ENCODE data around the gene CDK14.

CDK14 gene

DNA sequence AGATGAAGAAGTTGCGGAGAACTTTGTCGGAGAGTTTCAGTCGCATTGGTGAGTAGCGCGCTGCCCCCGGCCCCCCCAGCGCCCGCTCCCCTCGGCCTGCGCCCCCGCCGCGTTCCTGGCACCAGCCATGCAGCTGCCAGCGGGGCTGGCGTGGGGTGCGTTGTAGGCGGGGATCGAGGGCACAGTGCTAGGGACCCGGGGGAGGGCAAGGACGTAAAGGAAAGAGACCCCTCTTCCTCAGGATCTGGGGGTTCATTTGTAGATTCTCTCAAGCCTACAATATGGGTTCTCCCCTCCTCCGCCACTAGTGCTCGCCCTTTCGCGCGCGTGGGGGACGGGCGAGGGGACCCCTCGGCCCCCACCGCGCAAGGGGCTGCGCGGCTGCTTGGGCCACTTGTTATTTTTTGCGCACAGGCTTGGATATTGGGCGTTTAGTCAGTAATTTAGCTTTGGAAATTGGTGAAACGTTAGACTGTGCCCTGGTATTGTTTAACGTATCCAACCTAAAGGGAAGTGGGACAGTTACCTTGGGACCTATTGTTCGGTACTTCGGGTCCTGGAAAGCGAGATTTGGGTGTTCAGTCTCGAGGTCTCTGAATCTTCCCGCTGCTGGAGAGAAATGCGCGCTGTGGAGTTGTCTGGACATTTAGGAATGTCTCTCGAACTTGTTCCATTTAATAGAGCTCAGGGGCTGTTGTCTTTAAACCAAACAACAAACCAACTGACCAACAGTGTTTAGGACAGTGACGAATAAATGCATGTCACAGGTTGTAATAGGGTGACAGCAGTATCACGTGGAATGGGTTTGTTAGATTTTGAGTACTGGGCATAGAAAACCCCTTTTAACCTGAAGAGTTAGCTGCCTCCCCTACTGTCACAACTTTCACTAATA, 796 bp downstream of the CDK14 start:
- no peak for DNase-seq (ENCODE audit: low spot score)

DNA sequence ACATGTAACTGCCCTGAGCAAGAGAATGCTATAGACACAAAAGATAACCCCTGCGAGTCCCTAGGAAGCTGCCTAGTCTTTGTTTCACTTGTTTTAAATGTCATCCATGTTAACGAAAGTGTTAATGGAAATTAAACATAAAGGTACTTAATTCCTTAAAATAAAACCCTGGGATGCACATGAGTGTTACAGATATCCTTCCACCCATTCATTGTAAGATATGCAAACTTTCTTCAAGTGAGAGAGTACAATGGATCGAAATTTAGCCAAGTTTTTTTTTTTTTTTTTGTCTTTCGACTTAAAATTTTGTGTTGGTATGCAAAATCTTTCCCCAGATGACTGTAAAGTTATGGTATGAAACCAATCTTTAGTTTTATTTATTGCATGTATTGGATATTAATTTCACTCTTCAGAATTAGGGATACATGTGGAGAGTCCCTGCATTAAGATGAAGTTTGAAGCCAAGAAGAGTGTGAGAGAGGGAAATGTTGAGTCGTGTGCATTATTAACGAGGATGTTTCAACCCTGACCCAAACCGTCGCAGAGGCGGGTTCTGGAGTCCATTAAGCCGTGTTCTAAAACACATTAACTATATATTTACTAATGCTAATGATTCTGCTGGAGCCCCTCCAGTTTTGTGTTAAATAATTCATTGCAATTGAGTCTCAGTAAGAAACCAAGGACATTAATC, 1.6 kb downstream of the CDK14 start:
- no peak for DNase-seq (ENCODE audit: low spot score)

DNA sequence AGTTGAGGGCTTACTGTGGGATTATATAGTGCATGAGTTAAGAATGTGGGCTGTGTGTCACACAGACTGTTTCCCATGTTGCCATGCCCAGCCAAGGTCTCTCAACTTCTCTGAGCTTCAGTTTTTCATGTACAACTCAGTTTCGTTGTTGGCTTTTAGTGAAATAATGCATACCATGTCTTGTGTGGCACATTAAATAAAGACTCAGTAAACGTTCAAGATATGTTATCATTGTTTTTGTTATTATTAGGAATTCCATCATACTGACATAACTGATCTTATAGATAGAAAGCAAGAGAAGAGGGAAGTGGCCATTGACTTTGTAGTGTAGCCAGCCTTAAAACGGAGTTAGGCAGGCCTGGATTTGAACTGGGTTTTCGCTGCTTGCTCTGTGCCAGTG, 2.9 kb downstream of the CDK14 start:
- no peak for DNase-seq (ENCODE audit: low spot score)

- no peak for DNase-seq (ENCODE audit: low spot score)
Observed at GRCh38 chr7:90599892-90600555, 3.9 kb downstream of the CDK14 start.

GRCh38 chr7:90602303-90602702, 6.2 kb downstream of the CDK14 start:
- DNase-seq (ENCODE audit: low spot score), result no peak

GRCh38 chr7:90603346-90603745, 7.2 kb downstream of the CDK14 start:
- DNase-seq (ENCODE audit: low spot score), result no peak

GRCh38 chr7:90604383-90604782, 8.3 kb downstream of the CDK14 start:
- DNase-seq (ENCODE audit: low spot score), result no peak

DNA sequence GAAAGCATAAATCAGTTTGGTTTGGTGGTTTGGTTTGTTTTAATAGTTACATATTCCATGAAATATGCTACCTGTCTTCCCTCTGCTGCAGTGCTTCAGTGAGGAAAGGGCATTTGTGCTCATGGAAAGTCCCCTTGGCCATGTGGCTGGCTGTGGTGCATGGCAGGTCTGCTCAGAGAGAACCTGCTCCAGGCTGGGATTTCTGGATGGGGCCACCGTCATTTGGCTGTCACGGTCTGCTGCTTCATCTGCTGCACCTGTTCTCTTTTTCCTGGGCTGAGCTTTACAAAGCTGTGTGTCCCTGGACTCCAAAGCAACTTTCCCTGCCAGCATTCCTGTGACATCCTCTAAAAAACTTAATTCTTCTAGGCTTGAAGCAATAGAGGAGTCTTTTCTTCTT, 8.9 kb downstream of the CDK14 start:
- DNase-seq (ENCODE audit: low spot score), result no peak

GRCh38 chr7:90607196-90607595, 11.1 kb downstream of the CDK14 start:
- no peak for DNase-seq (ENCODE audit: low spot score)

DNA sequence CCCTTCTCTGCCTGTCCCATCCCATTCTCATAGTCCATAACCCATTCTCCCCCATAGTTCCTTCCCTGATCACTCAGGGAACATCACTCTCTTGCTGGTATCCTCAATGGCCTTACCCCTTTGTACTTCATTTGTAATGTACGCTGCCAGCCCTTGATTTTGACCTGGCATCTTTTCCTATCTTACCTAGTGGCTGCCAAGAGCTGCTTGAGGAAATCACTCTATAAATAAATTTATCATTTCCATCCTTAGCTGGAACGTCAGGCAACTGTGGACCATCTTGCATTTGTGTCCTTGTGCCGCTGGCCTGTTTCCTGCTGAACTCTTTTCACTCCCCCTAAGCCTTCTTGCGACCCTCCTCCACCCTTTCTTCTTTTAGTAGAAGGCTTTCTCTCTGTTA, 14.0 kb downstream of the CDK14 start:
- no peak for DNase-seq (ENCODE audit: low spot score)

GRCh38 chr7:90611115-90611514, 15.0 kb downstream of the CDK14 start:
- no peak for DNase-seq (ENCODE audit: low spot score)

- DNase-seq (ENCODE audit: low spot score), result peak; percentile 48
Observed at GRCh38 chr7:90613088-90613498, 17.0 kb downstream of the CDK14 start.

- no peak for DNase-seq (ENCODE audit: low spot score)
Observed at GRCh38 chr7:90617442-90617841, 21.3 kb downstream of the CDK14 start.

DNA sequence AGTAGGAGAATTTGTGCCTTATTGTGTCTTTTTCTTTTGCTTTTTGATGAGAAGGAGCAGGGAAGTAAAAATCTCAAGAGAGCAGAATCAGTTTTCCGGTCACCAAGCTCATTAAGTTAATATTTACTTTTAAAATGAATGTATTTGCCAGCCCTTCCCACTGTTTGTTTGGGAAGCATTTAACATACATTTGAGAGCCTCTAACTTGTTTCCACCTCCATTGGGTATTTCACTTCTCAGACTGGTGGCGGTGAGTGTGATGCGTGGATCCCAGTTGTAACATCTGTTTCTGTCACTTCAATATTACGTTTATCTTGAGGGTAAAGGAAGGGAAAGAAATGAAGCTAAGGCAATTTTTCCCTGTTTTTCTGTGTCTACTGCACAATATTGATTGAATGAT, 22.8 kb downstream of the CDK14 start:
- no peak for DNase-seq (ENCODE audit: low spot score)

DNA sequence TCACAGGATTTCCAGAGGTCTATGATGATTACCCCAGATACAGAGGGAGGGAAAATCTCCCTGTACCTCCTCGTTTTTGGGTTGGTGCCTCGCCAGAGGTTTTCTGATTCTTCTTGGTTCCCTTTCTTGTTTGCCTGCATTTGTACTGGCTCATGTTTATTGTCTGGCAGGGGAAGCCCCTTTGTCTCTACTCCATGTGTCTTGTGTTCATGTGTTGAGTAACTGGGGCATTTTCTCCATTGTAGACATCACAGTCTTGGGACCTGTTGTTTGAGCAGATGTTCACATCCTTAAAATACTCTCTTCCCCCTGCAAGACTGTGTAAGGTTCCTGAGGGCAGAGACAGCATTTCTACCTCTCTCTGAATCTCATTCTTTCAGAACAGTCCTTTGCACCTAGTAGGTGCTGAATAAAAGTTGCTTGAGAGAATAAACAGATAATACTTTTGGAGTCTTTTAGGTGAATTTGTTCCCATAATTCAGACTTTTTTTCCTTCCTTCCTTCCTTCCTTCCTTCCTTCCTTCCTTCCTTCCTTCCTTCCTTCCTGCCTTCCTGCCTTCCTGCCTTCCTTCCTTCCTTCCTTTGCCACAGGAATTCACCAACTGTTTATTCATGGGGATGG, 25.1 kb downstream of the CDK14 start:
- no peak for DNase-seq (ENCODE audit: low spot score)

DNA sequence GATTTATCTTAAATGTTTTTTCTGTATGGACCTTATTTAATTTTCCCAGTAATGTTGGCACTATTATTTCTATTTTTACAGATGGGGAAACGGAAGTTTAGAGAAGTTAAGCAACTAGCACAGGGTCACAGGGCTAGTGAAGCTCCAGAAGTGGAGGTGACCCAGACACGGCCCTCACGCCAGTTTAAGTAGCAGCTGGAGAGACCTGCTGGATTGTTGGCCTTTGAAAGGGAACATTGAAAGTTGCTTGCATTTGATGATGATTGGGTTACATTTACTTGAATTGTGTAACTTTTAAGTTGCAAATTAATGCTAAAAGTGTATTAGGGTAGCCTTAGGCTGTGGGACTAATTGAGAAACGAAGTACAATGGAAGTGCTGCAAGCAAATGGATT, 25.6 kb downstream of the CDK14 start:
- DNase-seq (ENCODE audit: low spot score), result no peak

- DNase-seq (ENCODE audit: low spot score), result no peak
Observed at GRCh38 chr7:90622670-90623069, 26.5 kb downstream of the CDK14 start.

DNA sequence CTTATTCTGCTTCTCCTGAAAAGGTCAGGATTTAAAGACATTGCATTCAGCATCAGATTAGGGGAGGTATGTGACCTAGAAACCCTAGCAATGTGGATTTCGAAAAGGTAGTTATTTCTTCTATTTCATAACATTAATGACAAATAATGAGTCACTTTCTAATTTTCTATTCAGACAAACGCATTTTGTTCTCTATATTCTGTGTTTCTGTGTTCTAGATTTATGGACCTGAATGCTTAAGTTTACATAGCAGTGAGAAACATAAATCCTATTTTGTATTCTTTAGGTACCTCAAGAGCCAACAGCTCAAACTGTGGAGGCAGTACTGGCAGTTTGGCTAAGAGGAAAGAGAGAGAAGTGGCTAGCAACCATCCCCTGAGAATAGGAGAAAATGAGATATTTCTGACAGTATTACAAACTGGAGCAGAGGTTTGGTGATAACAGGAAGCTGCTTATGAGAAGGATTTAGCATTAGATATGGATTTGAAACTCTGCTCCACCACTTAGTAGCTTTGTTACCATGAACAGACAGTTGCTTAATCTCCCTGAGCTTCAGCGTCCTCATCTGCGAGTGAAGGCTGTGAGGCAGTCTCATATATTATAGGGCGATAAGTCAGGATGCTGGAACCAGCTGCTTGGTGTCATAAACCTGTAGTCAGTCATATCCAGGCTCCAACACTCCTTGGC, 28.2 kb downstream of the CDK14 start:
- DNase-seq (ENCODE audit: low spot score), result no peak

DNA sequence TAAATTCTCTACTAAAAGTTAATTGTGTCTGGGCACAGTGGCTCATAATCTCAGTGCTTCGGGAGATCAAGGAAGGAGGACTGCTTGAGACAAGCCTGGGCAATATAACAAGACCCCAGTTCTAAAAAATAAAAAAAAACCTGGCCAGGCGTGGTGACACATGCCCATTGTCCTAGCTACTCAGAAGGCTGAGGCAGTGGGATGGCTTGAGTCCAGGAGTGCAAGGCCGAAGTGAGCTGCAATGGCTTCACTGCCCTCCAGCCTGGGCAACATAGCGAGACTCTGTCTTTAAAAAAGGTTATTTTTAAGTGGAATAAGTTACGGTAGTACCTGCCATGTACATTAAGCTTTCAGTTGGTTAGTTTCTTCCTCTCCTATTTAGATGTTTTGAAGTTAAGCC, 28.9 kb downstream of the CDK14 start:
- DNase-seq (ENCODE audit: low spot score), result no peak

GRCh38 chr7:90625562-90625961, 29.4 kb downstream of the CDK14 start:
- no peak for DNase-seq (ENCODE audit: low spot score)

DNA sequence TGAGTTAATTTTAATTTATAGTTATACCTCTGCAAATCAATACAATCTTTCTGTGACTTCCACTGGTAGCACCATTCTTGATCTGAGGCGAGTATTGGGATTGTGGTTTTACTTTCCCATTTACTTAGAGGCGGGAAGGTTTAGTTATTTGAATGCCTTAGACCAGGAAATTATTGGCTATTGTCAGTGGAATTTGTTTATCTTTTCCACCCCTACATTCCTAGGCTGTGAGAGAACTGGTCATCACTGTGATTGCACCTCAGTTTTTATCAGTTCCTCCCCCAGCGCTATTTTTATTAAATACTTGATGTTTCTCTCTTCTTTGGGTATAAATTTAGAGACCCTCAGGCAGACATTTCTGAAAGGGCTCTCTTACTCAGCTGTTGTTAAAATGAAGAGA, 29.9 kb downstream of the CDK14 start:
- no peak for DNase-seq (ENCODE audit: low spot score)

Measured in RKO (cell line).